ENCODE data around the gene ANP32A.

Gene ANP32A

GRCh38 chr15:68775671-68776476 lies 44.8 kb downstream of the ANP32A start:
- no peak for FAIRE-seq
- TF ChIP-seq POLR2AphosphoS5 (IDR thresholded peaks at IDR 0.05; ENCODE audit: low read depth, low read length) (no peak), TAF1 (IDR thresholded peaks at IDR 0.05; ENCODE audit: borderline replicate concordance, low read depth, low read length) (no peak), POLR2A (IDR thresholded peaks at IDR 0.05; ENCODE audit: low read depth, low read length) (no peak)
- no peak for DNase-seq (ENCODE audit: insufficient read length)

GRCh38 chr15:68775236-68775577 lies 45.5 kb downstream of the ANP32A start:
- DNase-seq (ENCODE audit: insufficient read length) (no peak), FAIRE-seq (no peak)
- TF ChIP-seq POLR2AphosphoS5 (IDR thresholded peaks at IDR 0.05; ENCODE audit: low read depth, low read length): no peak
- TF ChIP-seq POLR2A (IDR thresholded peaks at IDR 0.05; ENCODE audit: low read depth, low read length): no peak

- FAIRE-seq: no peak
- TF ChIP-seq POLR2AphosphoS5 (IDR thresholded peaks at IDR 0.05; ENCODE audit: low read depth, low read length) (no peak), POLR2A (IDR thresholded peaks at IDR 0.05; ENCODE audit: low read depth, low read length) (no peak), TAF1 (IDR thresholded peaks at IDR 0.05; ENCODE audit: borderline replicate concordance, low read depth, low read length) (no peak)
- DNase-seq (ENCODE audit: insufficient read length): no peak
Measured at GRCh38 chr15:68774521-68775235, 46.0 kb downstream of the ANP32A start.

- no peak for FAIRE-seq
- DNase-seq (ENCODE audit: insufficient read length): no peak
- no peak for TF ChIP-seq POLR2A (IDR thresholded peaks at IDR 0.05; ENCODE audit: low read depth, low read length)
- TF ChIP-seq POLR2AphosphoS5 (IDR thresholded peaks at IDR 0.05; ENCODE audit: low read depth, low read length): no peak
- TF ChIP-seq TAF1 (IDR thresholded peaks at IDR 0.05; ENCODE audit: borderline replicate concordance, low read depth, low read length): no peak
Measured at GRCh38 chr15:68774120-68774519, 46.6 kb downstream of the ANP32A start.

- FAIRE-seq: no peak
- TF ChIP-seq POLR2AphosphoS5 (IDR thresholded peaks at IDR 0.05; ENCODE audit: low read depth, low read length) (no peak), POLR2A (IDR thresholded peaks at IDR 0.05; ENCODE audit: low read depth, low read length) (no peak), TAF1 (IDR thresholded peaks at IDR 0.05; ENCODE audit: borderline replicate concordance, low read depth, low read length) (no peak)
- no peak for DNase-seq (ENCODE audit: insufficient read length)
Measured at GRCh38 chr15:68773036-68773435, 47.7 kb downstream of the ANP32A start.

GRCh38 chr15:68770216-68770615 lies 50.5 kb downstream of the ANP32A start:
- no peak for FAIRE-seq
- TF ChIP-seq POLR2A (IDR thresholded peaks at IDR 0.05; ENCODE audit: low read depth, low read length) (no peak), POLR2AphosphoS5 (IDR thresholded peaks at IDR 0.05; ENCODE audit: low read depth, low read length) (no peak), TAF1 (IDR thresholded peaks at IDR 0.05; ENCODE audit: borderline replicate concordance, low read depth, low read length) (no peak)
- DNase-seq (ENCODE audit: insufficient read length): no peak

GRCh38 chr15:68769702-68770101 lies 51.0 kb downstream of the ANP32A start:
- FAIRE-seq (no peak), DNase-seq (ENCODE audit: insufficient read length) (no peak)
- TF ChIP-seq POLR2A (IDR thresholded peaks at IDR 0.05; ENCODE audit: low read depth, low read length): no peak
- no peak for TF ChIP-seq TAF1 (IDR thresholded peaks at IDR 0.05; ENCODE audit: borderline replicate concordance, low read depth, low read length)
- TF ChIP-seq POLR2AphosphoS5 (IDR thresholded peaks at IDR 0.05; ENCODE audit: low read depth, low read length): no peak

GRCh38 chr15:68768321-68768720 lies 52.4 kb downstream of the ANP32A start:
- no peak for DNase-seq (ENCODE audit: insufficient read length)
- TF ChIP-seq TAF1 (IDR thresholded peaks at IDR 0.05; ENCODE audit: borderline replicate concordance, low read depth, low read length): no peak
- TF ChIP-seq POLR2A (IDR thresholded peaks at IDR 0.05; ENCODE audit: low read depth, low read length): no peak
- no peak for TF ChIP-seq POLR2AphosphoS5 (IDR thresholded peaks at IDR 0.05; ENCODE audit: low read depth, low read length)
- FAIRE-seq: no peak

GRCh38 chr15:68767833-68768232 lies 52.9 kb downstream of the ANP32A start:
- TF ChIP-seq POLR2A (IDR thresholded peaks at IDR 0.05; ENCODE audit: low read depth, low read length) (no peak), POLR2AphosphoS5 (IDR thresholded peaks at IDR 0.05; ENCODE audit: low read depth, low read length) (no peak)
- DNase-seq (ENCODE audit: insufficient read length) (no peak), FAIRE-seq (no peak)

- DNase-seq (ENCODE audit: insufficient read length): no peak
- TF ChIP-seq POLR2A (IDR thresholded peaks at IDR 0.05; ENCODE audit: low read depth, low read length): no peak
- TF ChIP-seq POLR2AphosphoS5 (IDR thresholded peaks at IDR 0.05; ENCODE audit: low read depth, low read length): no peak
- TF ChIP-seq TAF1 (IDR thresholded peaks at IDR 0.05; ENCODE audit: borderline replicate concordance, low read depth, low read length): no peak
- no peak for FAIRE-seq
Measured at GRCh38 chr15:68765602-68766368, 54.9 kb downstream of the ANP32A start.

GRCh38 chr15:68764090-68764489 lies 56.6 kb downstream of the ANP32A start:
- FAIRE-seq (no peak), DNase-seq (ENCODE audit: insufficient read length) (no peak)
- TF ChIP-seq POLR2A (IDR thresholded peaks at IDR 0.05; ENCODE audit: low read depth, low read length): no peak
- TF ChIP-seq TAF1 (IDR thresholded peaks at IDR 0.05; ENCODE audit: borderline replicate concordance, low read depth, low read length): no peak
- no peak for TF ChIP-seq POLR2AphosphoS5 (IDR thresholded peaks at IDR 0.05; ENCODE audit: low read depth, low read length)
